GM21825 (cell line): Measurements from ENCODE around the gene KANSL1L.

Experiments used
- ATAC-seq: cut with Tn5 transposase; IDR thresholded peaks from one replicate; pipeline ENCODE4 v1.9.1; 2021; ENCODE audit warnings: mild to moderate bottlenecking, moderate library complexity; ENCODE audit not compliant: unreplicated experiment

Gene KANSL1L

DNA sequence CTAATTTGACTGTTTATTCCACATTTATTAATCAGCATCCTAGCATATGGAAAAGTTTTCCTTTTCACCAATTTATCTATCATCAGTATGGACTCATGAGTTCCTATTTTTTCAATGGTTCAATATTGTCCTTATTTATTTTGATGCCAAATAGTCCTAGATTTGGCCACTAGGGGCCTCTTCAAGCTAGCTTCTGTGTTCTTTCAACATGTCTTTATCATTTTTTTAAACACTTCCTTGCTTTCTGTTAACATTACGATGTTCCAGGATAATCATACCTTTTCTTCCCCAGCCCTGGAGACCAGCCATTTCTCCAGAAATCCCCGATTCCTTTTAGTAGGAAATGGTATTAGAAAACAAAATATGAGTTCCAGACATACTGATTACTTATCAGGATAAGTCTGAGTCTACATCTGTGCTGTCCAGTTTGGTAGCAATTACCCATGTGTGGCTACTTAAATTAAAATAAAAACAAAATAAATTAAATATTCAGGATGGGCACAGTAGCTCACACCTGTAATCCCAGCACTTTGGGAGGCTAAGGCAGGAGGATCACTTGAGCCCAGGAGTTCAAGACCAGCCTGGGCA lies 98.2 kb downstream of the KANSL1L start:
- ATAC-seq: peak; percentile 58

DNA sequence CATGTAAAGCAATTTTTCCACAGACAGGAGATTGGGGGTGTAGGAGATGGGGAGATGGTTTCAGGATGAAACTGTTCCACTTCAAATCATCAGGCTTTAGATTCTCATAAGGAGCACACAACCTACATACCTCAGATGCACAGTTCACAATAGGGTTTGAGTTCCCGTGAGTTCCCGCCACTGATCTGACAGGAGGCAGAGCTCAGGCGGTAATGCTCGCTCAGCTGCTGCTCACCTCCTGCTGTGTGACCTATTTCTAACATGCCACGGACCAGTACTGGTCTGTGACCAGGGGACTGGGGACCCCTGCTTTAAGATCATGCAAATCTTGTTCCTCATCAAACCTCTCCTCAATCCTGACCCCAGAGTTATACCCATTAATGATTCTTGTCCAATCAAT lies 98.7 kb downstream of the KANSL1L start:
- ATAC-seq: no peak

- no peak for ATAC-seq
These were observed 107.9 kb downstream of the KANSL1L start for GRCh38 chr2:210063306-210063705.

DNA sequence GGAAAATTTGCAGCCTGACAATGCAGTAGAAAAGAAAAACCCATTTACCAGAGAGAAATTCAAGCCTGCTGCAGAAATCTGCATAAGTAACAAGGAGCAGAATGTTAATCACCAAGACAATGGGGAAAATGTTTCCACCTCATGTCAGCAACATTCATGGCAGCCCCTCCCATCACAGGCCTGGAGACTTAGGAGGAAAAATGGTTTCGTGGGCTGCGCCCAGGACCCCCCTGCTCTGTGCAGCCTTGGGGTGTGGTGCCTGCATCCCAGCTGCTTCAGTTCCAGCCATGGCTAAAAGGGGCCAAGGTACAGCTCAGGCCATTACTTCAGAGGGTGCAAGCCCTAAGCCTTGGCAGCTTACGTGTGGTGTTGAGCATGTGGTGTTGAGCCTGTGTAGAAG lies 115.4 kb downstream of the KANSL1L start:
- ATAC-seq: no peak

DNA sequence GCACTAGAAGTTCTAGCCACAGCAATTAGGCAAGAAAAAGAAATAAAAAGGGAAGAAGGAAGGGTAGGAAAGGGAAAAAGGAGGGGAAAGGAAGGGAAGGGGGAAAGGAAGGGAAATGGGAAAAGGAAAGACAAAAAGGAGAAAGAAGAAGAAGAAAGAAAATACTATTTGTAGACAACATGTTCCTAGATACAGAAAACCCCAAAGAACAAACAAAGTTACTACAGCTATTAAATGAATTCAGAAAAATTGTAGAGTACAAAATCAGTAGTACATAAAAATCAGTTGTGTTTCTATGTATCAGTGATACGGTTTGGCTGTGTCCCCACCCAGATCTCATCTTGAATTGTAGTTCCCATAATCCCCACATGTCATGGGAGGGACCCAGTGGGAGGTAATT lies 116.5 kb downstream of the KANSL1L start:
- no peak for ATAC-seq

GRCh38 chr2:210050885-210051284 lies 120.3 kb downstream of the KANSL1L start:
- ATAC-seq: no peak

DNA sequence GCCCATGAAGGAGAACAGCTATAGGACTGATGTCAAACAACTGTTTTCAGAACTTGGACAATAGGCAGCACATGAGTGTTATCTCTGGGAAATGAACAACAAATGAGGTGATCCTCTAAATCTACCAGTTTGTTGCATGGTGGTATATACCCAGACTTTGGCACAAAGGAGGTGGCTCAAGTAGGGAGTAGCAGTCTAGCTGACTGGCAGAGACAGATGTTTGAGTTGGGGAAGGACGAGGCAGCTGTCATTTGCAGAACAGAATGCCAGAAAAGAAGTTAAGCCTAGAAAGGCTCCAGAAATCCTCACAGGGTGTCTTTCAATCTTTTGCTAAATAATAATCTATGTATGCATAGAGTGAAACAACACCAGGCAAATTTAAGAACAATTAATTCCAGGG lies 121.4 kb downstream of the KANSL1L start:
- no peak for ATAC-seq

DNA sequence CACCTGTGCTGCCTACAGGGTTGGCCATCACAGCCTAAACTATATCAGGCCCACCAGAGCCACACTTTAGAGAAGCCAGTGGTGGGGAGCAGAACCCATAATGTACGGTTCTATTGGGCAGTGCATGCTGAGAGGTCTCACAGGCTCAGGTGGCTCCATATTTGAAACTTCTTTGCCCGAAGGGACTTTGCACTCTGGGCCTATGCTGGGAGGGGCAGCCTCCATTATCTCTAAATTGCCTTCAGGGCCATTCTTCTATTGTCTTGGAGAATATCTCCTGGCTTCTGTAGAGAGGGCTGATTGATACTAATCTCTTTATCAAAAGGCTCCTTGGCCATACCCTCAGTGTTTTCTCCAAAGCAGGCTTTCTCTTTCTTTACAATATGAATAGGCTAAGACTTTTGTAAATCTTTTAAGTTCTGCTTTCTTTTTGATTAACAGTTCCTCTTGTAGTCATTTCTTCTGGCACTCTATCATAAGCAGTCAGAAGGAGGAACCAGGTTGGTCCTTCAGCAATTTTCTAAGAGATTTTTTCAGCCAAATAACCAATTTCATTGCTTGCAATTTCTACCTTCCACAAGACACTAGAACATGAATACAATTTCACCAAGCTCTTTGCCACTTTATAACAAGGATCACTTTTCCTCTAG lies 124.2 kb downstream of the KANSL1L start:
- ATAC-seq: no peak

GRCh38 chr2:210038078-210038477 lies 133.1 kb downstream of the KANSL1L start:
- ATAC-seq: no peak

DNA sequence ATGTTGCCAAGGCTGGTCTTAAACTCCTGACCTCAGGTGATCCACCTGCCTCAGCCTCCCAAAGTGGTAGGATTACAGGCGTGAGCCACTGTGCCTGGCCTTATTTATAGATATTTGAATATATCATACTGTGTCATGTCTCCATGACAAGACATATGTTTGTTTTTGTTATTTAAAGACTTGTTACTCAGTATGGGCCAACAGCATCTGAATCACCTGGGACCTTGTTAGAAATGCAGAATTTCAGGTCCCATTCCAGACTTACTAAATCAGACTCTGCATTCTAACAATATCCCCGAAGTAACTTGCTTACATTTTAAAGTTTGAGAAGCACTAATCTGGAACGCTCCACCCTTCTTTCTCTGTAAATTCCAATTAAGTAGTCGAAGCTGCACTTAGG lies 135.5 kb downstream of the KANSL1L start:
- ATAC-seq: no peak

DNA sequence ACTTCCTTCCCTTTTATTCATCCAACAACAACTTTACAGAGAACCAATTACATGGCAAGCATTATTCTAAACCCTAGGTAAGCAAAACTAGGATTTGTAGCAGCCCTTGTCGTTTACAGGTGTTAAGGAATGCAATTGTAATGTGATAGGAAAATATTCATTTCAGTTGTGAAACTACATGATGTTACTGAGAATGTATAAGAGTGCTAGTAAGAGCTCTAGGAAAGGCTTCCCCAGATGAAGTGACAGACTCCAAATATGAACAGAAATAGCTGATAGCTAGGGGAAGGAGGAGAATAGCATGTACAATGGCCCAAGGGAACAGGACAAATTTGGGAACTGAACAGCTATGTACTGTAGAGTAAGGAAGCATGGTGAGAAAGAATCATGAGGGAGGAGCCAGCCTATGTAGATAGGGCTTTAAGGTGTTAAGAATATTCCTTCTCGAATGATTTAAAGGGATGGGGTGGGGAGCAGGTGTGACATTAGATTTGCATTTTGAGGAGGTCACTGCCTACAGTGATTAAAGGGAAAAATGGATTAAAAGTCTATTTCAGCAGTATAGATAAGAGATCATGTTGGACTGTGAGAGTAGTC lies 137.0 kb downstream of the KANSL1L start:
- no peak for ATAC-seq

DNA sequence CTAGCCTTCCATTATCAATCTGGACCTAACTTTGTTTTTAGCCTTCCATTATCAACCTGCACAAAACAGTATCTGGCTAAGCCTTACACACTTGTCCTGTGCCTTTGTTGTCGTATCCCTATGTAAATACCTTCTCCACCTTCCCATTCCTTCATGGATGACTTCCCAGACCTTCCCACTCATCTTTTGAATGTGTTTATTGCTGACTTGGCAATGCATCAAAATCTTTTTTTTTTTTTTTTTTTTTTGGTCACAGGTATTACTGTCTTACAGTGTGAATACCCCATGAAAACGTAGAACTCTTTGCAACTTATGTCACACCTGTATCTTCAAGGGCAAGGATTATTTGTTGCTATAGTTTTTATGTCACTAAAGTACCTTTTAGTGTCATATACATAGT lies 143.0 kb downstream of the KANSL1L start:
- ATAC-seq: no peak

DNA sequence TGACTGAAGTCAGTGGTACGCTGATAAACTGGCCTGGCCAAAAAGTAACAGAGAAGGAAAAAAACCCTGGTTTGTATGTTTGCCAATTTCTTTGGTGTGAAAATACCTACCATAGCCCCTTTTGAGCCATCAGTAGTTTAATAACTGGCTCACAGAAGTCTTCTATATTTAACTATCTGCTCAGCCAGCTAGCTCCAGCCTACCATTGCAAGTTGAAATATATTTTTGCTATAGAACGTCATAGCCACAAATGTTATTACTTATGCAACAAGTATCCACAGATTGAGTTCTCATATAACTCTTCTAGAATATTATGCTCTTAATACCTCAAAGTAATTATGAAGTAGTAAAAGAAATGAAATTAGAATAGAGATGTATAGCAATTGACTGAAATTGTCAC lies 143.6 kb downstream of the KANSL1L start:
- no peak for ATAC-seq

DNA sequence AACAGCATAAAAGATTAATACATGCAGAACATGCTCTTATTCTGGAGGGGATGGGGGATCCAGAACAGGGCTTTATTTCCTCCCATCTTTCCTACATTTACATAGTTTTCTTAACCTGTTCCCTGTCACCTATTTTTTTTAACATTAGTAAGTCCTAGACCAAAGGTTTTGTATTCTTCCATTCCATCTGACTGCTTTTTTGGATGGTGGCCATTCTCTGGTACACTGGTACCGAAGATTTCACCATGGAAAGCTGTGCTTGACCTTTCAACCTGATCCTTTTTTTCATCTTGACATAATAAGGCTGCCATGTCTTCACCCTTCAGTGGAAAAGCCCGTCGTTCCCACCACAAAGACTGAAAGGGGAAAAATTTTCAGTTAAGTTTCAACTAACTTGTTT lies 148.4 kb downstream of the KANSL1L start:
- ATAC-seq: no peak

DNA sequence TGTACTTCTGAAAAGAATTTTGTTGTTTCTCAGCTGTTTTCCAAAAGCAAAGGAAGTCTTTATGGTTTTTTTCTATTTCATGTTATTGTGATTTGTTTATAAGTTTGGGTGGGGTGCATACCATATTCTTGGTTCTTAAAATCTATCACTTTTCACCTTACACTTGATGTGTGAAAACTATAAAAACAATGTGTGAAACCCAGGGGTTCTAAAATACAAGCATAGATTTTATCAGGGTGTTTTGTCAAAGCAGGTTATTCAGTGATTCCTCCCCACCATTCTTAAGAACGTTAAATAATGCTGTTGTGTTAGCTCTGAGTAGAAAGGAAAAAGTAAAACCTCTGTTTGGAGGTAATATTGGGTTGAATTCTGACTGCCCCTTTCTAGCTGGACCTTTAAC lies 151.1 kb downstream of the KANSL1L start:
- ATAC-seq: no peak

DNA sequence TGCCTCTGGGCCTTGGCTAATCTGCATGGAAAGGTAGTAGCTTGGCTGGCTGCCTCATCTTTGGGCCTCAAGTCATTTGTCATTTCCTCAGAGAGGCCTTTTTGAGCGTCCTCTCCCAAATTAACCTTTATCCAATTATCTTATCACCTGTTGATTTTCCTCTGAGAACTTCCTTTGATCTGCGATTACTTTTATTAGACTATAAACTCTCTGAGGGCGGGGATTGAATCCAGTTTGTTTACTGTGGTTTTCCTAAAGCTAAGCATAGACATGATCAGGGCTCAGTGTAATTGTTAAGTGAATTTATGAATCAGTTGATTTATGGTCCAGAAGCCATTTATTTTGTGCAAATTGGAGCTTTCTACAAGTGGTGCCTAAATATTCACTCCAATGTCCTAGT lies 161.3 kb downstream of the KANSL1L start:
- no peak for ATAC-seq

DNA sequence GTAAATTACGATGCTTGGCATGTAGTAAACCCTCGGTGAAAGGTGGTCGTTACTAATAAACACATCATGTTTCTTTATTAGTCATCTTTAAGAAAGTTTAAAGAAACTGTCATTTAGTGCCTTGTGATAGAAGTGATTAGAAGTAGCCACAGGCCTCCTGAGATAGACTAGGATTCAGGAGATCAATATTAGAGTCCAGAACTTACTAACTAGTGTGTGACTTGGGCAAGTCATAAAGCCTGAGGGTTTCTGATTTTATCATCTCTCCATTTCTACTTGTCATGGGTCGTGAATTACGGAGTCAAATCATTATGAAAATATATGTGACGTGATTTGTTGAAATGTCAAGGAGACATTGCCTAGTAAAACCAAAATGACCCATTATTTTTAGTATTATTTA lies 162.1 kb downstream of the KANSL1L start:
- no peak for ATAC-seq

DNA sequence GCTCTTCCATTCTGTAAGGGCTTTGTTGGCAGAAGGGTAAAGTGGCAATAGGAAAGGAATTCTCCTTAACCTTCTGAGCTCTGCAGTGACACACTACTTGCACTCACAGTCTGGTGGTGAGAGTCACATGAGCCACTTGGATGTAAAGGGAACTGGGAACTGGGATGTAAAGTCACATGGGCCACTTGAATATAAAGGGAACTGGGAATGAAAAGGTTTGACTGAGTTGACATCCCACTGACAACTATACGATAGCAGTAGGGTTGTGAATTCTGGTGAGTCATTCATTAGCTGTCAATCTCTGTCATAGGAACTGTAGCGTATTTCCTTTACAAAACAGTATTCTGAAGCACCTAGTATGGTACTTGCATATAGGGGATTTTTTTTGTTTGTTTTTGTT lies 163.3 kb downstream of the KANSL1L start:
- ATAC-seq: no peak

- ATAC-seq: no peak
These were observed 166.3 kb downstream of the KANSL1L start for GRCh38 chr2:210004881-210005280.

DNA sequence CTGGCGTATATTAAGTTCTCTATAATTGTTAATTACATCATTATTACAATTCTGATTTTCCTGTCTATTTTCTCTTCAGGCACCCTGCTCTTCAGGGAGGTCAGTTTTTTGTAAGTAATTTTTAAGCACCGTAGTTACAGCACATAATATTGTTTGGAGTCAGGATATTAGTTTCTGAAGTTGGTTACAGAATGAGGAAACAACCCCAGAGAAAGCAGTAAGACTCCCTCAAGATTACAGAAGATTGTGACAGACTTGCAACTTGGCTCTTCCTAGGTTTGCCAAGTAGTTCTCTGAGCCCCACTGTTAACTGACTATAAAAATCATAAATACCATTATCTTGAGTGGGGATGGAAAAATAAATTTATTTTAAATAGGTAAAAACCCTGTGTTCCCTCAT lies 167.8 kb downstream of the KANSL1L start:
- no peak for ATAC-seq

- peak; percentile 100 for ATAC-seq
These were observed 168.8 kb downstream of the KANSL1L start, which contains the start of gene RPE for GRCh38 chr2:210002158-210003157. Gene RPE, plus strand, starts transcription at chr2:210002638. Its CDS starts 24 bp downstream, at chr2:210002662.
